Choroid plexus epithelial cell (primary cell): ENCODE measurements around the gene GSN.

Source experiments
- DNase-seq: peaks from one replicate; pipeline ENCODE4 v3.0.0-alpha.2; 2010; ENCODE audit warnings: low read depth
- H3K4me3 ChIP-seq: 2 replicates; pipeline ENCODE4 v1.5.1; 2011; ENCODE audit warnings: low read depth, mild to moderate bottlenecking, control low read depth, low read length, moderate library complexity
- TF ChIP-seq, protein P1 (sequence below): conservative IDR thresholded peaks from 2 replicates; pipeline ENCODE4 v1.5.1; 2011; ENCODE audit warnings: low read depth, mild to moderate bottlenecking, control low read depth, inconsistent platforms, low read length, moderate library complexity

The GSN gene

DNA sequence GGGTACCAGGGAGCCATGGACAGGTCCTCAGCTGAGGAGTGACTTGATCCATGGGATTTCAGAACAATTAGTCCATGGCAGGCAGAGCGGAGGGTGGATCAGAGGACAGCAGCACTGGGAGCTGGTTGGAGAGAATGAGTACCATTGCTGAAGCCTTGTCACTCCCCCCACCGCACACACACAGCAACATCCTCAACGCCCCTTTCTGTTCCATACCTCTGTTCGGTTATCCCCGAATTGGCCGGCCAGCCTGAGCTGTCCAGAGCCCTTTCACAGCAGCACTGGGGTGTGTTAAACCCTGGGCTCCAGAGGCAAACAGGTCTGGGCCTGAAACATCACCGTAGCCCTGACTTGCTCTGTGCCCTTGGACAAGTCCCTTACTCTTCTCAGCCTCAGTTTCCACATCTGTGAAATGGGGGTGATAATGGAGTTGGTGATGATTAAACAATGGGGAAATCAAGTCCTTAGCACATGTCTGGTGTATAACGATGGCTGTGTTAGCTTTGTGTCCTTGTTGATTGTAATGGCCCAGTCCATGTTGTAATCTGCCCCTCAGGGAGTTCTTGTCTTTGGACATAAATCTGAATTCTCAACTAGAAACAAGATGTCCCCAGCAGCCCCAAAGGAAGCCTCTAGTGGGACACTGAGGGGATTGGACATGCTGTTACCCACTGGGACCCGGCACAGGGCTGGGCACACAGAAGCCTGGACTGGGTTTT, 16.9 kb downstream of the GSN start:
- TF ChIP-seq, protein P1, sequence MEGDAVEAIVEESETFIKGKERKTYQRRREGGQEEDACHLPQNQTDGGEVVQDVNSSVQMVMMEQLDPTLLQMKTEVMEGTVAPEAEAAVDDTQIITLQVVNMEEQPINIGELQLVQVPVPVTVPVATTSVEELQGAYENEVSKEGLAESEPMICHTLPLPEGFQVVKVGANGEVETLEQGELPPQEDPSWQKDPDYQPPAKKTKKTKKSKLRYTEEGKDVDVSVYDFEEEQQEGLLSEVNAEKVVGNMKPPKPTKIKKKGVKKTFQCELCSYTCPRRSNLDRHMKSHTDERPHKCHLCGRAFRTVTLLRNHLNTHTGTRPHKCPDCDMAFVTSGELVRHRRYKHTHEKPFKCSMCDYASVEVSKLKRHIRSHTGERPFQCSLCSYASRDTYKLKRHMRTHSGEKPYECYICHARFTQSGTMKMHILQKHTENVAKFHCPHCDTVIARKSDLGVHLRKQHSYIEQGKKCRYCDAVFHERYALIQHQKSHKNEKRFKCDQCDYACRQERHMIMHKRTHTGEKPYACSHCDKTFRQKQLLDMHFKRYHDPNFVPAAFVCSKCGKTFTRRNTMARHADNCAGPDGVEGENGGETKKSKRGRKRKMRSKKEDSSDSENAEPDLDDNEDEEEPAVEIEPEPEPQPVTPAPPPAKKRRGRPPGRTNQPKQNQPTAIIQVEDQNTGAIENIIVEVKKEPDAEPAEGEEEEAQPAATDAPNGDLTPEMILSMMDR: no peak
- no peak overlapping the region for H3K4me3 ChIP-seq
- no peak for DNase-seq

- TF ChIP-seq, protein P1: no peak
- no peak overlapping the region for H3K4me3 ChIP-seq
- DNase-seq: peak; percentile 65
Observed at GRCh38 chr9:121285835-121286687, 18.1 kb downstream of the GSN start.

DNA sequence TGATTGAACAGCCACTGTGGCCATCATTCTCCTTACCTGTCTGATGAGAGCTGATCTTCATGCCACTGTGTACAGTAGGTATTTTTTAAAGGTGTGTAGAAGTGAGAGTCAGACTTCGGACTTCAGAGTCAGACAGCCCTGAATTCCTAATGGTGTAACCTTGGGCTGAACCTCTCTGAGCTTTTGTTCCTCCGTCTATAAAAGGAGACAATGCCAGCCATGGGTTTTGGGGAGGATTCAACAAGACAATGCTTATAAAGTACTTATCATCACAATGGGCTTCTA, 18.7 kb downstream of the GSN start:
- no peak overlapping the region for H3K4me3 ChIP-seq
- TF ChIP-seq, protein P1: no peak
- DNase-seq: no peak

- H3K4me3 ChIP-seq: peak overlapping the region; percentile 15
- TF ChIP-seq, protein P1: peak; percentile 36
Observed at GRCh38 chr9:121286973-121287741, 19.2 kb downstream of the GSN start.

GRCh38 chr9:121288673-121289025, 20.7 kb downstream of the GSN start:
- no peak overlapping the region for H3K4me3 ChIP-seq
- TF ChIP-seq, protein P1: no peak
- no peak for DNase-seq

More at GRCh38 chr9:121286973-121287741, 19.2 kb downstream of the GSN start:
- DNase-seq: peak; percentile 94

DNA sequence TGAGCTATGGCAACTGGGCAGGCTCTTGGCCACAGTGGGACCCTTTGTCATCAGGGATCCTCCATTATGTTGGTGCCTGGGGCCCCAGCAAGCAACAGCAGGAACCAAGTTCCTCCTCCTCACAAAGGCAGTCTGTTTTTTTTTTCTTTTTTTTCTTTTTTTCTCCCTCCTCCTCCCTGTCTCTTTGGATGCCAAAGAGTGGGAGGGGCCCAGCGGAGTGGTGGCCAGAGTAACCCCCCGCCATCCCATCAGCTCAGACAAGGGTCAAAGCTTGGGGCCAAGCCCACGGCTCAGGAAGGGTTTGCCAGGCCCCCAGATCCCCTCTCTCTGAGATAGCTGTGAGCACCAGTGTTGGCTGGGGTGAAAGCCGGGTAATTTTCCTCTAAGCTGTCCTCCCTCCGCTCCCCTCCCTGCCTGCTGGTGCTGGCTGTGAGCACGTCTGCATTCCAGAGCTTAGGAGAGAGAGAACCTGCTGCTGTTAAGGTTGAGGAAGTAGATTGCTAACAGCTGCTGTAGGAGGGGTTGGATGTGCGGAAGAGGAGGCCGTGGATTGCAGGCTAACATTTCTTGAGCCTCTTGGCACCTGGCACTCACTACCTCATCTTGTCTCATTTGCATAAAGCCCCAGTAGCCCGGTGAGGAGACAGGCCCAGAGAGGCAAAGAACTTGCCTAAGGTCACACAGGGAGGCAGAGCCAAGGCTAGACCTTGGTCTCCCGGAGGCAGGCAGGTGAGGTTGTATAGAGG, 21.2 kb downstream of the GSN start:
- TF ChIP-seq, protein P1: no peak
- no peak overlapping the region for H3K4me3 ChIP-seq
- DNase-seq: peak; percentile 90
